HFFc6 (cell line): ENCODE data around the gene GALNT1. TPM values are rescaled to one million over a fixed set of nuclear protein-coding genes. Genes with fewer than 3 reads are reported as not detected.

Source experiments
- DNase-seq: peaks from one replicate; pipeline ENCODE4 v3.0.0-alpha.2; 2018
- H3K27ac Mint-ChIP-seq: 2 replicates; pipeline ENCODE4 v1.8.0; 2020; ENCODE audit warnings: mild to moderate bottlenecking, mixed read lengths
- H3K27me3 Mint-ChIP-seq: 2 replicates; pipeline ENCODE4 v1.8.0; 2021; ENCODE audit warnings: mild to moderate bottlenecking, moderate library complexity, mixed read lengths; ENCODE audit not compliant: insufficient read depth
- H3K36me3 Mint-ChIP-seq: 2 replicates; pipeline ENCODE4 v1.8.0; 2021; ENCODE audit warnings: low read depth, mixed read lengths
- H3K4me1 Mint-ChIP-seq: 2 replicates; pipeline ENCODE4 v1.8.0; 2020; ENCODE audit warnings: low read depth, mixed read lengths
- H3K4me3 Mint-ChIP-seq: 2 replicates; pipeline ENCODE4 v1.8.0; 2020; ENCODE audit warnings: mild to moderate bottlenecking, moderate library complexity, mixed read lengths
- H3K9me3 Mint-ChIP-seq: 2 replicates; pipeline ENCODE4 v1.8.0; 2020; ENCODE audit warnings: mild to moderate bottlenecking, mixed read lengths
- CTCF ChIP-seq: fragments of 200-600 bp; sonication (generic); IDR thresholded peaks from 2 replicates; pipeline ENCODE4 v1.5.0; 2021; ENCODE audit warnings: antibody characterized with exemption, mild to moderate bottlenecking
- total RNA-seq, 6 experiments: library from RNA; stranded (reverse); fragmentation: NEBNext Ultra II Directional; extraction: Animal tissue kit (Norgen Biotek cat#: 25700); gene quantifications; 2 replicates in 1 of 6; 3 replicates in 5 of 6; pipeline ENCODE4 v1.2.3, GENCODE V29; 2021

The GALNT1 gene
- total RNA-seq, 6 experiments from 2014 or later = 36.4 to 48.2 (median 40.2) TPM

GRCh38 chr18:35683021-35683420 is 101.5 kb downstream of the GALNT1 start:
- no peak for DNase-seq
- no peak for TF ChIP-seq CTCF
- Mint-ChIP-seq H3K27me3 (no peaks in the 10 kb centered on the region), H3K4me3 (no peak overlapping the region), H3K9me3 (no peaks in the 10 kb centered on the region), H3K27ac (no peak overlapping the region), H3K4me1 (peaks cover 31% of the 10 kb centered on the region), H3K36me3 (peaks cover 6% of the 10 kb centered on the region; the same call in 1 of the 2 replicates)

GRCh38 chr18:35688757-35689156 is 107.2 kb downstream of the GALNT1 start:
- Mint-ChIP-seq H3K36me3 (no peaks in the 10 kb centered on the region; the same call in 1 of the 2 replicates), H3K9me3 (no peaks in the 10 kb centered on the region), H3K4me1 (peaks cover 3% of the 10 kb centered on the region), H3K27ac (no peak overlapping the region), H3K27me3 (no peaks in the 10 kb centered on the region), H3K4me3 (no peak overlapping the region)
- no peak for TF ChIP-seq CTCF
- DNase-seq = no peak

GRCh38 chr18:35689728-35690127 is 108.2 kb downstream of the GALNT1 start:
- Mint-ChIP-seq H3K4me3 (no peak overlapping the region), H3K27ac (no peak overlapping the region), H3K36me3 (no peaks in the 10 kb centered on the region), H3K9me3 (no peaks in the 10 kb centered on the region), H3K4me1 (no peaks in the 10 kb centered on the region), H3K27me3 (no peaks in the 10 kb centered on the region)
- TF ChIP-seq CTCF = no peak
- no peak for DNase-seq

GRCh38 chr18:35691625-35692024 is 110.1 kb downstream of the GALNT1 start:
- no peaks in the 10 kb centered on the region for H3K4me1 Mint-ChIP-seq
- no peak for DNase-seq

GRCh38 chr18:35692866-35693265 is 111.3 kb downstream of the GALNT1 start:
- no peak overlapping the region for H3K27ac Mint-ChIP-seq
- no peak for DNase-seq
- H3K4me3 Mint-ChIP-seq = no peak overlapping the region
- TF ChIP-seq CTCF = no peak
- H3K36me3 Mint-ChIP-seq = no peaks in the 10 kb centered on the region
- no peaks in the 10 kb centered on the region for H3K27me3 Mint-ChIP-seq
- H3K4me1 Mint-ChIP-seq = no peaks in the 10 kb centered on the region
- no peaks in the 10 kb centered on the region for H3K9me3 Mint-ChIP-seq

More at GRCh38 chr18:35691625-35692024, 110.1 kb downstream of the GALNT1 start:
- no peak overlapping the region for H3K4me3 Mint-ChIP-seq
- no peaks in the 10 kb centered on the region for H3K9me3 Mint-ChIP-seq
- TF ChIP-seq CTCF = no peak
- no peaks in the 10 kb centered on the region for H3K27me3 Mint-ChIP-seq
- no peaks in the 10 kb centered on the region for H3K36me3 Mint-ChIP-seq
- H3K27ac Mint-ChIP-seq = no peak overlapping the region

GRCh38 chr18:35693829-35694228 is 112.3 kb downstream of the GALNT1 start:
- no peak for TF ChIP-seq CTCF
- no peaks in the 10 kb centered on the region for H3K27me3 Mint-ChIP-seq

More at GRCh38 chr18:35693829-35694228, 112.3 kb downstream of the GALNT1 start:
- no peaks in the 10 kb centered on the region for H3K4me1 Mint-ChIP-seq
- H3K27ac Mint-ChIP-seq = no peak overlapping the region
- H3K4me3 Mint-ChIP-seq = no peak overlapping the region
- no peak for DNase-seq
- H3K9me3 Mint-ChIP-seq = no peaks in the 10 kb centered on the region
- no peaks in the 10 kb centered on the region for H3K36me3 Mint-ChIP-seq
